ENCODE data around the gene CACNA2D3.
"Not testable (repeated sequence)": the region's sequence is repeated elsewhere in the genome, so short reads cannot be mapped to it uniquely, and the experiment has no call there.

Gene CACNA2D3

GRCh38 chr3:54393150-54393549 lies 270.8 kb downstream of the CACNA2D3 start:
- no peak for DNase-seq

- DNase-seq = no peak
Observed at GRCh38 chr3:54408328-54408727, 286.0 kb downstream of the CACNA2D3 start.

GRCh38 chr3:54421943-54422342 lies 299.6 kb downstream of the CACNA2D3 start:
- DNase-seq = no peak

- DNase-seq = no peak
Observed at GRCh38 chr3:54424292-54424691, 301.9 kb downstream of the CACNA2D3 start.

- no peak for DNase-seq
Observed at GRCh38 chr3:54426381-54426780, 304.0 kb downstream of the CACNA2D3 start.

GRCh38 chr3:54427501-54427900 lies 305.1 kb downstream of the CACNA2D3 start:
- no peak for DNase-seq

- no peak for DNase-seq
Observed at GRCh38 chr3:54427941-54428871, 305.9 kb downstream of the CACNA2D3 start.

GRCh38 chr3:54432975-54433374 lies 310.6 kb downstream of the CACNA2D3 start:
- DNase-seq = no peak

- no peak for DNase-seq
Observed at GRCh38 chr3:54433846-54434245, 311.5 kb downstream of the CACNA2D3 start.

- no peak for DNase-seq
Observed at GRCh38 chr3:54434756-54435155, 312.4 kb downstream of the CACNA2D3 start.

- no peak for DNase-seq
Observed at GRCh38 chr3:54437271-54437670, 314.9 kb downstream of the CACNA2D3 start.

- no peak for DNase-seq
Observed at GRCh38 chr3:54443561-54444161, 321.3 kb downstream of the CACNA2D3 start.

GRCh38 chr3:54445630-54446029 lies 323.3 kb downstream of the CACNA2D3 start:
- no peak for DNase-seq

GRCh38 chr3:54447427-54447826 lies 325.1 kb downstream of the CACNA2D3 start:
- DNase-seq = no peak

GRCh38 chr3:54454806-54455205 lies 332.5 kb downstream of the CACNA2D3 start:
- DNase-seq = no peak

- no peak for DNase-seq
Observed at GRCh38 chr3:54458357-54458756, 336.0 kb downstream of the CACNA2D3 start.

GRCh38 chr3:54464554-54464953 lies 342.2 kb downstream of the CACNA2D3 start:
- not testable (repeated sequence) for DNase-seq

GRCh38 chr3:54476891-54477290 lies 354.5 kb downstream of the CACNA2D3 start:
- no peak for DNase-seq

GRCh38 chr3:54481606-54482365 lies 359.4 kb downstream of the CACNA2D3 start:
- no peak for DNase-seq

- no peak for DNase-seq
Observed at GRCh38 chr3:54484334-54484733, 362.0 kb downstream of the CACNA2D3 start.

- DNase-seq = no peak
Observed at GRCh38 chr3:54486317-54486716, 364.0 kb downstream of the CACNA2D3 start.

GRCh38 chr3:54488297-54488696 lies 365.9 kb downstream of the CACNA2D3 start:
- DNase-seq = no peak

- DNase-seq = no peak
Observed at GRCh38 chr3:54494209-54494608, 371.9 kb downstream of the CACNA2D3 start.

GRCh38 chr3:54506603-54507002 lies 384.3 kb downstream of the CACNA2D3 start:
- no peak for DNase-seq

Measured in GF-D8 (cell line).